Measurements from ENCODE around the gene YJEFN3.

The YJEFN3 gene

GRCh38 chr19:19488875-19489690, 39.6 kb upstream of the YJEFN3 start:
- no peaks in the 10 kb centered on the region for H3K9me3 ChIP-seq (ENCODE audit: control insufficient read depth in 1 of 2, low read length in 2 of 2)
- H3K27me3 ChIP-seq (ENCODE audit: low read depth, low read length) = no peaks in the 10 kb centered on the region
- H3K4me1 ChIP-seq (ENCODE audit: control insufficient read depth in 1 of 2, insufficient read depth in 2 of 2, low read length in 2 of 2) = peaks cover 19 to 26% of the 10 kb centered on the region in 2 donors
- peaks cover 13 to 29% of the 10 kb centered on the region in 2 donors for H3K36me3 ChIP-seq (ENCODE audit: control insufficient read depth in 1 of 2, insufficient read depth in 2 of 2, low read length in 2 of 2)
- peak overlapping the region; percentile 49 for H3K27ac ChIP-seq (ENCODE audit: low read length)
- H3K4me3 ChIP-seq (ENCODE audit: low read depth in 1 of 2, low read length in 2 of 2) = peak overlapping the region; percentile 7 to 15

- Histone ChIP-seq H3K27me3 (ENCODE audit: low read depth, low read length) (no peaks in the 10 kb centered on the region), H3K27ac (ENCODE audit: low read length) (peak overlapping the region; percentile 49), H3K9me3 (ENCODE audit: control insufficient read depth in 1 of 2, low read length in 2 of 2) (no peaks in the 10 kb centered on the region), H3K4me3 (ENCODE audit: low read depth in 1 of 2, low read length in 2 of 2) (peak overlapping the region in 1 of 2 donors; percentile 15), H3K36me3 (ENCODE audit: control insufficient read depth in 1 of 2, insufficient read depth in 2 of 2, low read length in 2 of 2) (peaks cover 17 to 36% of the 10 kb centered on the region in 2 donors), H3K4me1 (ENCODE audit: control insufficient read depth in 1 of 2, insufficient read depth in 2 of 2, low read length in 2 of 2) (peaks cover 19 to 26% of the 10 kb centered on the region in 2 donors)
Observed at GRCh38 chr19:19489804-19490204, 38.9 kb upstream of the YJEFN3 start.

- H3K27me3 ChIP-seq (ENCODE audit: low read depth, low read length) = no peaks in the 10 kb centered on the region
- H3K9me3 ChIP-seq (ENCODE audit: control insufficient read depth in 1 of 2, low read length in 2 of 2) = no peaks in the 10 kb centered on the region
- peaks cover 19 to 21% of the 10 kb centered on the region in 2 donors for H3K4me1 ChIP-seq (ENCODE audit: control insufficient read depth in 1 of 2, insufficient read depth in 2 of 2, low read length in 2 of 2)
- no peak overlapping the region for H3K4me3 ChIP-seq (ENCODE audit: low read depth in 1 of 2, low read length in 2 of 2)
- peak overlapping the region; percentile 49 for H3K27ac ChIP-seq (ENCODE audit: low read length)
- H3K36me3 ChIP-seq (ENCODE audit: control insufficient read depth in 1 of 2, insufficient read depth in 2 of 2, low read length in 2 of 2) = peaks cover 17 to 38% of the 10 kb centered on the region in 2 donors
Observed at GRCh38 chr19:19490214-19490968, 38.3 kb upstream of the YJEFN3 start.

- Histone ChIP-seq H3K4me3 (ENCODE audit: low read depth in 1 of 2, low read length in 2 of 2) (no peak overlapping the region), H3K27ac (ENCODE audit: low read length) (no peak overlapping the region), H3K36me3 (ENCODE audit: control insufficient read depth in 1 of 2, insufficient read depth in 2 of 2, low read length in 2 of 2) (peaks cover 25 to 39% of the 10 kb centered on the region in 2 donors), H3K27me3 (ENCODE audit: low read depth, low read length) (no peaks in the 10 kb centered on the region), H3K4me1 (ENCODE audit: control insufficient read depth in 1 of 2, insufficient read depth in 2 of 2, low read length in 2 of 2) (peaks cover 16 to 19% of the 10 kb centered on the region in 2 donors), H3K9me3 (ENCODE audit: control insufficient read depth in 1 of 2, low read length in 2 of 2) (no peaks in the 10 kb centered on the region)
Observed at GRCh38 chr19:19491321-19492025, 37.2 kb upstream of the YJEFN3 start.

GRCh38 chr19:19492026-19492610, 36.6 kb upstream of the YJEFN3 start:
- Histone ChIP-seq H3K9me3 (ENCODE audit: control insufficient read depth in 1 of 2, low read length in 2 of 2) (no peaks in the 10 kb centered on the region), H3K36me3 (ENCODE audit: control insufficient read depth in 1 of 2, insufficient read depth in 2 of 2, low read length in 2 of 2) (peaks cover 28 to 43% of the 10 kb centered on the region in 2 donors), H3K27ac (ENCODE audit: low read length) (no peak overlapping the region), H3K27me3 (ENCODE audit: low read depth, low read length) (no peaks in the 10 kb centered on the region), H3K4me1 (ENCODE audit: control insufficient read depth in 1 of 2, insufficient read depth in 2 of 2, low read length in 2 of 2) (peaks cover 16 to 19% of the 10 kb centered on the region in 2 donors), H3K4me3 (ENCODE audit: low read depth in 1 of 2, low read length in 2 of 2) (no peak overlapping the region)

GRCh38 chr19:19493841-19494546, 34.7 kb upstream of the YJEFN3 start:
- Histone ChIP-seq H3K27me3 (ENCODE audit: low read depth, low read length) (no peaks in the 10 kb centered on the region), H3K27ac (ENCODE audit: low read length) (no peak overlapping the region), H3K4me3 (ENCODE audit: low read depth in 1 of 2, low read length in 2 of 2) (no peak overlapping the region), H3K9me3 (ENCODE audit: control insufficient read depth in 1 of 2, low read length in 2 of 2) (no peaks in the 10 kb centered on the region), H3K36me3 (ENCODE audit: control insufficient read depth in 1 of 2, insufficient read depth in 2 of 2, low read length in 2 of 2) (peaks cover 28 to 62% of the 10 kb centered on the region in 2 donors), H3K4me1 (ENCODE audit: control insufficient read depth in 1 of 2, insufficient read depth in 2 of 2, low read length in 2 of 2) (peaks cover 10 to 12% of the 10 kb centered on the region in 2 donors)

- H3K4me1 ChIP-seq (ENCODE audit: control insufficient read depth in 1 of 2, insufficient read depth in 2 of 2, low read length in 2 of 2) = no peaks in the 10 kb centered on the region
- peaks cover 42 to 80% of the 10 kb centered on the region in 2 donors for H3K36me3 ChIP-seq (ENCODE audit: control insufficient read depth in 1 of 2, insufficient read depth in 2 of 2, low read length in 2 of 2)
- no peak overlapping the region for H3K4me3 ChIP-seq (ENCODE audit: low read depth in 1 of 2, low read length in 2 of 2)
- H3K9me3 ChIP-seq (ENCODE audit: control insufficient read depth in 1 of 2, low read length in 2 of 2) = no peaks in the 10 kb centered on the region
- no peak overlapping the region for H3K27ac ChIP-seq (ENCODE audit: low read length)
- H3K27me3 ChIP-seq (ENCODE audit: low read depth, low read length) = no peaks in the 10 kb centered on the region
Observed at GRCh38 chr19:19495614-19496603, 32.8 kb upstream of the YJEFN3 start.

- no peak overlapping the region for H3K4me3 ChIP-seq (ENCODE audit: low read depth in 1 of 2, low read length in 2 of 2)
- peaks cover 48 to 88% of the 10 kb centered on the region in 2 donors for H3K36me3 ChIP-seq (ENCODE audit: control insufficient read depth in 1 of 2, insufficient read depth in 2 of 2, low read length in 2 of 2)
- no peaks in the 10 kb centered on the region for H3K4me1 ChIP-seq (ENCODE audit: control insufficient read depth in 1 of 2, insufficient read depth in 2 of 2, low read length in 2 of 2)
- H3K9me3 ChIP-seq (ENCODE audit: control insufficient read depth in 1 of 2, low read length in 2 of 2) = no peaks in the 10 kb centered on the region
- no peaks in the 10 kb centered on the region for H3K27me3 ChIP-seq (ENCODE audit: low read depth, low read length)
- H3K27ac ChIP-seq (ENCODE audit: low read length) = no peak overlapping the region
Observed at GRCh38 chr19:19498255-19498991, 30.3 kb upstream of the YJEFN3 start.

- Histone ChIP-seq H3K9me3 (ENCODE audit: control insufficient read depth in 1 of 2, low read length in 2 of 2) (no peaks in the 10 kb centered on the region), H3K27ac (ENCODE audit: low read length) (no peak overlapping the region), H3K4me3 (ENCODE audit: low read depth in 1 of 2, low read length in 2 of 2) (no peak overlapping the region), H3K36me3 (ENCODE audit: control insufficient read depth in 1 of 2, insufficient read depth in 2 of 2, low read length in 2 of 2) (peaks cover 41 to 82% of the 10 kb centered on the region in 2 donors), H3K4me1 (ENCODE audit: control insufficient read depth in 1 of 2, insufficient read depth in 2 of 2, low read length in 2 of 2) (no peaks in the 10 kb centered on the region), H3K27me3 (ENCODE audit: low read depth, low read length) (no peaks in the 10 kb centered on the region)
Observed at GRCh38 chr19:19499272-19499995, 29.3 kb upstream of the YJEFN3 start.

All from muscle layer of duodenum (tissue), 2 donors.